Tibial artery (tissue), 4 donors: Measurements from ENCODE around the gene THAP9.

Experiments used
- DNase-seq, 2 donors: peaks; one replicate each; pipeline ENCODE4 v3.0.0-alpha.2; 2019
- H3K27ac ChIP-seq, 2 donors: fragments of 200-600 bp; sonication (generic) in 1 of 2; 1 replicate in 1 of 2; 2 replicates in 1 of 2; pipeline ENCODE4 v1.5.1; 2018 to 2019; ENCODE audit warnings: mild to moderate bottlenecking in 1 of 2
- H3K27me3 ChIP-seq, 2 donors: fragments of 200-600 bp; sonication (generic) in 1 of 2; one replicate each; pipeline versions ENCODE4 v1.5.1 to v1.6.0; 2016 to 2019
- H3K36me3 ChIP-seq, 3 donors: fragments of 200-600 bp; sonication (generic) in 2 of 3; one replicate each; pipeline ENCODE4 v1.5.1; 2016 to 2019; ENCODE audit warnings: mild to moderate bottlenecking in 2 of 3
- H3K4me1 ChIP-seq, 4 donors: fragments of 200-600 bp; sonication (generic) in 2 of 4; 1 replicate in 3 of 4; 2 replicates in 1 of 4; pipeline ENCODE4 v1.5.1; 2016 to 2019
- H3K4me3 ChIP-seq, 2 donors: fragments of 200-600 bp; sonication (generic) in 1 of 2; 1 replicate in 1 of 2; 2 replicates in 1 of 2; pipeline ENCODE4 v1.5.1; 2018 to 2019; ENCODE audit warnings: mild to moderate bottlenecking in 2 of 2
- H3K9me3 ChIP-seq, 3 donors: fragments of 200-600 bp; sonication (generic) in 1 of 3; one replicate each; pipeline ENCODE4 v1.5.1; 2016 to 2019
- intact Hi-C: fragments of 100-400 bp; cut with DNase I; formaldehyde crosslinking; loops from one replicate; pipeline ENCODE4 v1.15.0; 2023; ENCODE audit warnings: low total_unique reads
- TF ChIP-seq, protein P1 (sequence below), 2 experiments: fragments of 200-600 bp in 1 of 2; fragments of 450-650 bp in 1 of 2; IDR thresholded peaks; one replicate each; pipeline ENCODE4 v1.5.1; 2017 to 2019; ENCODE audit warnings: antibody characterized with exemption in 2 of 2, mild to moderate bottlenecking in 1 of 2, moderate library complexity in 1 of 2

THAP9 gene

DNA sequence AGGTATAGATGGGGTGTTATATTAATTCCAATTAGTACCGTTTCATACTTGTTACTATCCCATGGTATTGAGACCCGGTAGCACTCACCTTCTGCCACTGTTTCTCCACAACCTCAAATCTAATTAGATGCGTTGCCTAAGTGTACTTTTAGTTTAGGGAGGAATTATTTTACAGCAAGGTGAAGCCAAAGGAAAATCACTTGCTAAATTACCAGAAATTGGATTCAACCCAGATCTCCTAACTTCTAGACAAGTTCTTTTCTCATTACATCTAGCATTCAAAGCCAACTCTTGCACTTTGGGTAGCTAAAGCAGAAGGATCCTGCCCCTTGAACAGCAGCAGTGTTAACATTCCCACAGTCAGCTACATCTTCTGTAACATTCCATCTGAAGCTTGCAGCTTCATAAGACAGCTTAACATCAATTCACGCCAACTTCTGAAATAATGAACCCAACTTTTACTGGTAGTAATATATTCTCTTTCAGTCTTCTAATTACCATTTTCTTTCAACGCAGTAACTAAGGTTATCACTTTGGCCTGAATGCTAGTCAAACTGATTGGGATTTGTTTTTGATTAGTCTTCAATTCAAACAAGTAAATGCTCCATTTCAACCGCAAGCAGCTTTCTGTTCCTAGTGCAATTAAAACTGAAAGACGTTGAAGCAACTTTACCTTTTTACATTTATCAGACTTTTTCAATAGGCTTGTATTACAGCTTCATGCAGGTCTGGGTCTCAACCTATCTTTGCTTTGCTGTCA lies 8.6 kb upstream of the THAP9 start:
- no peak for DNase-seq
- Histone ChIP-seq H3K27me3 (no peaks in the 10 kb centered on the region), H3K9me3 (no peaks in the 10 kb centered on the region), H3K4me1 (peaks cover 0 to 37% (median 14%) of the 10 kb centered on the region in 4 donors), H3K27ac (peak overlapping the region; percentile 92 to 93), H3K36me3 (peaks cover 0 to 18% (median 7%) of the 10 kb centered on the region in 3 donors), H3K4me3 (peak overlapping the region; percentile 80 to 87)
- TF ChIP-seq, protein P1, sequence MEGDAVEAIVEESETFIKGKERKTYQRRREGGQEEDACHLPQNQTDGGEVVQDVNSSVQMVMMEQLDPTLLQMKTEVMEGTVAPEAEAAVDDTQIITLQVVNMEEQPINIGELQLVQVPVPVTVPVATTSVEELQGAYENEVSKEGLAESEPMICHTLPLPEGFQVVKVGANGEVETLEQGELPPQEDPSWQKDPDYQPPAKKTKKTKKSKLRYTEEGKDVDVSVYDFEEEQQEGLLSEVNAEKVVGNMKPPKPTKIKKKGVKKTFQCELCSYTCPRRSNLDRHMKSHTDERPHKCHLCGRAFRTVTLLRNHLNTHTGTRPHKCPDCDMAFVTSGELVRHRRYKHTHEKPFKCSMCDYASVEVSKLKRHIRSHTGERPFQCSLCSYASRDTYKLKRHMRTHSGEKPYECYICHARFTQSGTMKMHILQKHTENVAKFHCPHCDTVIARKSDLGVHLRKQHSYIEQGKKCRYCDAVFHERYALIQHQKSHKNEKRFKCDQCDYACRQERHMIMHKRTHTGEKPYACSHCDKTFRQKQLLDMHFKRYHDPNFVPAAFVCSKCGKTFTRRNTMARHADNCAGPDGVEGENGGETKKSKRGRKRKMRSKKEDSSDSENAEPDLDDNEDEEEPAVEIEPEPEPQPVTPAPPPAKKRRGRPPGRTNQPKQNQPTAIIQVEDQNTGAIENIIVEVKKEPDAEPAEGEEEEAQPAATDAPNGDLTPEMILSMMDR (IDR thresholded peaks at IDR 0.05) = no peak
- intact Hi-C loops = no loop called here

DNA sequence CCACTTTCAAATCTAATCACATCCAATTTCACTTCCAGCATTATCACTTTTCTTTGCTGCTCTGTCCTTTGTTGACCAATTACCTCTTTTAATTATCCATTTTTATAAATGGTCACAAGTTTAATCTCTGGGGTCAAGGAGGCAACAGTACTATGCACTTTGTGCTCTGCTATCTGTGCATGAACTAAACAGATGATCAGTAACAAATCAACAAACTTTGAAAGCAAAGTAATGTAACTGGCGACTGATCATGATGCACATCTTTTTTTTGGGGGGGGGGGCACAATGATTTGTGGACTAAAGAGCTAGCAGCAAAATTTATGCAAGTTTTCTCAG lies 8.1 kb upstream of the THAP9 start:
- Histone ChIP-seq H3K9me3 (no peaks in the 10 kb centered on the region), H3K27ac (no peak overlapping the region), H3K4me1 (peaks cover 0 to 37% (median 17%) of the 10 kb centered on the region in 4 donors), H3K36me3 (peaks cover 0 to 18% (median 7%) of the 10 kb centered on the region in 3 donors), H3K4me3 (no peak overlapping the region), H3K27me3 (no peaks in the 10 kb centered on the region)
- TF ChIP-seq, protein P1 (IDR thresholded peaks at IDR 0.05) = no peak
- no peak for DNase-seq
- intact Hi-C loops = no loop called here

DNA sequence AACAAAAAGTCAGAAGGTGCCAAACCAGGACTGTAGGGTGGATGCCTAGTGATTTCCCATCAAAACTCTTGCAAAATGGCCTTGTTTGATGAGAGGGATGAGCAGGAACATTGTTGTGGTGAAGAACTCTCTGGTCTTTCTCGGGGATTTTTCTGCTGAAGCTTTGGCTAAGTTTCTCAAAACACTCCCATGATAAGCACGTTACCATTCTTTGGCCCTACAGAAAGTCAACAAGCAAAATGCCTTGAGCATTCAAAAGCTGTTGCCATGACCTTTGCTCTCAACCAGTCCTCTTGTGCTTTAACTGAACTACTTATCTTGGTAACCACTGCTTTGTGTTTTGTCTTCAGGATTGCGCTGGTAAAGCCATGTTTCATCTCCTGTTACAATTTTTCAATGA lies 6.6 kb upstream of the THAP9 start:
- TF ChIP-seq, protein P1 (IDR thresholded peaks at IDR 0.05) = no peak

DNA sequence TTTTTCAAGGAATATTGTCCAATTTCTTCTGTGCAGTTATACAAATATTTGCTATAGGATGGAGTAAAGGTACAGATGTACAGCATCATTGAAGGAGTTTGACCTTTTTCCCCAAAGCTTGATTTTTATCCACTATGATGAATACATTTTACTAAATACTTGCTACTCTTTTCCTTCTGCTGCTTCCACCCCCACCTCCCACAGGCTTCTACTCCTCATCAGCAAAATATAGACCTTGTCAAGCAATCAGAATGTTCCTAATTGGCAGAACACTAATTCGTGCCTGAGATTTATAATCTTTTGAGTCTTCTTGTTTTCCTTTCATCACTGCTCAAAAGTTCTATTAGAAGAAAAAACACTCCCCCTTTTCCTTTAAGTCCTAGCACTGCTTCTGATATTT lies 3.8 kb upstream of the THAP9 start:
- Histone ChIP-seq H3K9me3 (no peaks in the 10 kb centered on the region), H3K4me3 (no peak overlapping the region), H3K27me3 (no peaks in the 10 kb centered on the region), H3K36me3 (peaks cover 0 to 18% (median 7%) of the 10 kb centered on the region in 3 donors), H3K4me1 (peaks cover 0 to 44% (median 22%) of the 10 kb centered on the region in 4 donors), H3K27ac (peak overlapping the region in 1 of 2 donors; percentile 93)
- TF ChIP-seq, protein P1 (IDR thresholded peaks at IDR 0.05) = no peak
- intact Hi-C loops = no loop called here
- no peak for DNase-seq

More for the DNA sequence above, 6.6 kb upstream of the THAP9 start:
- intact Hi-C loops = no loop called here
- no peaks in the 10 kb centered on the region for H3K27me3 ChIP-seq
- H3K4me3 ChIP-seq = no peak overlapping the region
- H3K27ac ChIP-seq = no peak overlapping the region
- H3K9me3 ChIP-seq = no peaks in the 10 kb centered on the region
- H3K4me1 ChIP-seq = peaks cover 0 to 43% (median 24%) of the 10 kb centered on the region in 4 donors
- H3K36me3 ChIP-seq = peaks cover 0 to 18% (median 7%) of the 10 kb centered on the region in 3 donors
- DNase-seq = no peak

DNA sequence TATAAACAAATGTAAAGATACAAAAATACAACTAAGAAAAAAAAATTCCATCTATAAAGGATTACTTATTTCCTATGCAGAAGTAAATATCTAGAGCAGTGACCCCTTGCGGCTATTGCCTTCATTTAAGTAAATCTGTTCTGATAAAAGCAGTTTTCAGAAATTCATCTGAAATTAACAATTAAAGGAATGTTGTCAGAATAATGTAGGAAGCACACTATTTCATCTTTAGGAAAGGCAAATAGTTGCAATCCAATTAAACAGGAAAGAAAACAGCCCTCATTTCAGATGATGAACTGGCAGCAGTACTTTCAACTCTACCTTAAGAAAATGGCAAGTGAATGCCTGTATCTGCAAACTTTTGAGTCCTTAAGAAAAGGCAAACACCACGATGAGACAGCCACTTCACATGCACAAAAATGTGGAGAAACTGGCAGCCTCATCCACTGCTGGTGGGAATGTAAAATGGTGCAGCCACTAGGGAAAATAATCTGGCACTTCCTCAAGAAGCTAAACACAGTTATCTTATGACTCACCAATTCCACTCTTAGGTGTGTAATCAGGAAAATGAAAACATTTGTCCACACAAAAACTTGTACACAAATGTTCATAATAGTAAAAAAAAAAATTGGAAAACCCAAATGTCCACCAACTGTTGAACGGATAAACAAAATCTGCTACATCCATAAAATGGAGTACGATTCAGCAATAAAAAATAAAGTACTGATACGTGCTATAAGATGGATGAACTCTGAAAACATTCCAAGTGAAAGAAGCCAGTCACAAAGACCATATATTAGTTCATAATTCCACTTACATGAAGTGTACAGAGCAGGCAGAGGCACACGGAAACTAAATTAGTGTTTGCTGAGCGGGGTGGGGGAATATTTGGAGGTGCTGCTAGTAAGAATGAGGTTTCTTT lies 2.0 kb upstream of the THAP9 start:
- peak overlapping the region; percentile 91 to 93 for H3K27ac ChIP-seq

More for the DNA sequence above, 2.0 kb upstream of the THAP9 start:
- H3K4me1 ChIP-seq = peaks cover 0 to 41% (median 19%) of the 10 kb centered on the region in 4 donors
- intact Hi-C loops = no loop called here
- DNase-seq = peak in 1 of 2 donors; percentile 27
- peak overlapping the region; percentile 60 to 68 for H3K4me3 ChIP-seq
- peaks cover 0 to 17% (median 7%) of the 10 kb centered on the region in 3 donors for H3K36me3 ChIP-seq
- H3K27me3 ChIP-seq = no peaks in the 10 kb centered on the region
- TF ChIP-seq, protein P1 (IDR thresholded peaks at IDR 0.05) = peak; percentile 17 to 20
- no peaks in the 10 kb centered on the region for H3K9me3 ChIP-seq
